NT2/D1 (cell line): Measurements from ENCODE around the gene GRID2IP.
A peak's percentile ranks its signal among the peaks of the same experiment; 100 is the strongest.
"Not testable (repeated sequence)": the region's sequence is repeated elsewhere in the genome, so short reads cannot be mapped to it uniquely, and the experiment has no call there.

Experiments
- DNase-seq: peaks from one replicate; pipeline ENCODE4 v3.0.0-alpha.2; 2011; ENCODE audit warnings: low read depth, low spot score
- H3K27me3 ChIP-seq: 2 replicates; pipeline ENCODE4 v1.6.0; 2011; ENCODE audit warnings: mild to moderate bottlenecking; ENCODE audit not compliant: insufficient read length, insufficient read depth
- H3K36me3 ChIP-seq: 2 replicates; pipeline ENCODE4 v1.6.1; 2011; ENCODE audit warnings: mild to moderate bottlenecking, low read length, mixed read lengths; ENCODE audit not compliant: insufficient read depth, insufficient read length
- H3K4me1 ChIP-seq: 2 replicates; pipeline ENCODE4 v1.5.1; 2011; ENCODE audit not compliant: insufficient read depth, insufficient read length
- H3K4me3 ChIP-seq: 2 replicates; pipeline ENCODE4 v1.5.1; 2011; ENCODE audit warnings: low read depth; ENCODE audit not compliant: insufficient read length
- H3K9ac ChIP-seq: 2 replicates; pipeline ENCODE4 v1.6.0; 2011; ENCODE audit warnings: low read depth; ENCODE audit not compliant: insufficient read length
- H3K9me3 ChIP-seq: 2 replicates; pipeline ENCODE4 v1.5.1; 2011; ENCODE audit warnings: mild to moderate bottlenecking, low read length; ENCODE audit not compliant: insufficient read depth
- SUZ12 ChIP-seq: IDR thresholded peaks from 2 replicates; pipeline ENCODE4 v1.6.1; 2011; ENCODE audit not compliant: insufficient read length, insufficient read depth; ENCODE audit errors: extremely low read depth
- YY1 ChIP-seq: IDR thresholded peaks from 2 replicates; pipeline ENCODE4 v1.6.1; 2011; ENCODE audit not compliant: insufficient read length, insufficient read depth
- ZNF274 ChIP-seq: IDR thresholded peaks from 2 replicates; pipeline ENCODE4 v1.6.1; 2011; ENCODE audit warnings: mild to moderate bottlenecking, low read depth, low read length

Gene GRID2IP

DNA sequence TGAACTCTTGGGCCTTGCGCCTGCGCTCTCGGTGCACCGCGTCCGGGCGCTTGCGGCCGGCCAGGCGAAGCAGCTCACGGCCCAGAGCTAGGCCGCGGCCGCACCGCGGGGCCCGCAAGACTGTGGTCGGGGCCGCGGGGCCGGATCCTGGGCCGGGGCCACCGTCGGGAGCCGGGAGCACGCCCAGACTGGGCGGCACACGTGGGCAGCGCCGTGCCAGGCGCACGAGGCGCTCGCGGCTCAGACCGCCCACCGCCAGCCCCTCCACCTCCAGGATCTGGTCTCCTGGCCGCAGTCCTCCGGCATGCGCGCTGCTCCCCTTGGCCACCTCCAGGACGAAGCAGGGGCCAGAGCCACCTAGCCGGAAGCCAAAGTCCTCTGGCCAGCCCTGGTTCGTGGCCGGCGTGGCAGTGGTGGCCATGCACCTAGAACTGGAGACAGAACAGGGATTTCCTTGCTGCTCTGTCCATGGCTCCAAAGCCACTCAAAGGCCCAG lies at the start of gene GRID2IP:
GRID2IP (minus strand) TSS at position 446 of the 496 bp plus-strand sequence; CDS start at position 421, 25 bp downstream.
- Histone ChIP-seq H3K9me3 (no peaks in the 10 kb centered on the region), H3K36me3 (no peaks in the 10 kb centered on the region), H3K4me3 (no peak within 1 kb of the TSS), H3K27me3 (no peaks in the 10 kb centered on the region), H3K4me1 (peaks cover 2% of the 10 kb centered on the region), H3K9ac (no peak within 1 kb of the TSS)
- TF ChIP-seq ZNF274, result no peak
- no peak for TF ChIP-seq YY1
- no peak for TF ChIP-seq SUZ12
- DNase-seq, result no peak

DNA sequence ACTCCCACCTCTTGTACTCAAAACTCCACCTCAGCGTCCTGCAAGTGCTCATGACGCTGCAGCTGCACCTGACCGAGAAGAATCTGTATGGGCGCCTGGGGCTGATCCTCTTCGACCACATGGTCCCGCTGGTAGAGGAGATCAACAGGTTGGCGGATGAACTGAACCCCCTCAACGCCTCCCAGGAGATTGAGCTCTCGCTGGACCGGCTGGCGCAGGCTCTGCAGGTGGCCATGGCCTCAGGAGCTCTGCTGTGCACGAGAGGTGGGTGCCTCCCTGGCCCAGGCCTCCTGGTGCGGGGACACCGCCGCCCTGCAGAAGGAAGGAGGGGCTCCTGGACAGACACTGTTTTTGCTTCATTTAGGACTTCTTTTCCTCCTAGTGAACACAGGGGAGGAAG lies 48.8 kb upstream of the GRID2IP start:
- no peak for DNase-seq

DNA sequence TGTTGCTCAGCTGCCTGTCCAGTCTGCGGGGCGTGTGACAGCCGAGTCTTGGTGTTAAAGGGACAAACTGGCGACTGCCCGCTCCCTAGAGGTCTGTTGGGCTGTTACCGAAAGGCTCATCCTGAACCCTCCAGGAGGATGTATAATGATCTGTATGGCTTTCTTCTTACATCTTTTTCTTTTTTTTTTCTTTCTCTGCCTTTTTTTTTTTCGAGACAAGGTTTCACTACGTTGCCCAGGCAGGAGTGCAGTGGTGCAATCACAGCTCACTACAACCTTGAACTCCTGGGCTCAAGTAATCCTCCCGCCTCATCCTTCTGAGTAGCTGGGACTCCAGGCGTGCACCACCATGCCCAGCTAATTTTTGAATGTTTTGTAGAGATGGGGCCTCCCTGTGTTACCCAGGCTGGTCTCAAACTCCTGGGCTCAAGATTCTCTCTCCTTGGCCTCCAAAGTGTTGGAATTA lies 39.4 kb upstream of the GRID2IP start:
- Histone ChIP-seq H3K4me1 (peaks cover 2% of the 10 kb centered on the region), H3K9me3 (no peaks in the 10 kb centered on the region), H3K4me3 (peak overlapping the region; percentile 97), H3K9ac (peak overlapping the region; percentile 98), H3K36me3 (peaks cover 62% of the 10 kb centered on the region), H3K27me3 (no peaks in the 10 kb centered on the region)
- DNase-seq, result no peak
- TF ChIP-seq SUZ12, result no peak
- TF ChIP-seq ZNF274, result no peak
- TF ChIP-seq YY1, result no peak

More for the DNA sequence above, 48.8 kb upstream of the GRID2IP start:
- Histone ChIP-seq H3K4me1 (no peaks in the 10 kb centered on the region), H3K9me3 (no peaks in the 10 kb centered on the region), H3K27me3 (no peaks in the 10 kb centered on the region), H3K4me3 (no peak overlapping the region), H3K36me3 (peaks cover 82% of the 10 kb centered on the region), H3K9ac (no peak overlapping the region)
- no peak for TF ChIP-seq SUZ12
- TF ChIP-seq YY1, result no peak
- TF ChIP-seq ZNF274, result no peak

DNA sequence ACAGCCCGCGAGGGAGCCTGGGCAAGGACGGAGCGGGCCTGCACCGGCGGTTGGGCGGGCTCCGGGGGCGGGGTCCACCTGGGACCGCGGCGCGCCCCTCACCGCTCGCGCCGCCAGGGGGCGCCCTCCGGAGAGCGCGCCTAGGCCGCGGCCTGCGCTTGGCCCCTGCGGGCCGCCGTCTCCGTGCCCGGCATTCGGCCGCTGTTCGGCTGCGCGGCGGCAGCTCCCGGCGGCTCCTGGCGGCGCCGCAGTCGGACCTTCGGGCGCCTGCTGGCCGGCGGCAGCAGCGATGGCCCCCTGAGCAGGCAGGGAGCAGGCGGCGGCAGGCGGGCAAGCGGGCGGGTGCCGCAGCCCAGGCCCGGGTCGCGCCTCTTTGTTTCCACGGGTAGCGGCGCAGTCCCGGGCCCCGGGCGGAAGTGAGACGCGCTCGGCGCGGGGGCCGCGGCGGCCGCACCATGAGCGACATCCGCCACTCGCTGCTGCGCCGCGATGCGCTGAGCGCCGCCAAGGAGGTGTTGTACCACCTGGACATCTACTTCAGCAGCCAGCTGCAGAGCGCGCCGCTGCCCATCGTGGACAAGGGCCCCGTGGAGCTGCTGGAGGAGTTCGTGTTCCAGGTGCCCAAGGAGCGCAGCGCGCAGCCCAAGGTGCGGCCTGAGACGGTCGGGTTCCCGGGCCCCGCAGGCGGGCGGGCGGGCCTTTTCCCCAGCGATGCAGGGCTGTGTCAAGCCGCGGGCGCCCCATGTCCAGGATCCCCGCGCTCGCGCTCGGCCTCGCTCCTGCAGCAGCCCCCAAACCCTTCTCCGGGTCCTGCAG lies 38.8 kb upstream of the GRID2IP start, which contains the start of gene INTS15:
INTS15 (plus strand) TSS at position 193 of the 816 bp plus-strand sequence; CDS start at position 456, 263 bp downstream.
- peaks cover 62% of the 10 kb centered on the region for H3K36me3 ChIP-seq
- DNase-seq, result peak; percentile 80
- peak within 1 kb of the TSS; percentile 98 for H3K9ac ChIP-seq
- peaks cover 2% of the 10 kb centered on the region for H3K4me1 ChIP-seq
- TF ChIP-seq ZNF274 (no peak), SUZ12 (no peak), YY1 (no peak)
- H3K9me3 ChIP-seq, result no peaks in the 10 kb centered on the region
- peak within 1 kb of the TSS; percentile 97 for H3K4me3 ChIP-seq
- H3K27me3 ChIP-seq, result no peaks in the 10 kb centered on the region

DNA sequence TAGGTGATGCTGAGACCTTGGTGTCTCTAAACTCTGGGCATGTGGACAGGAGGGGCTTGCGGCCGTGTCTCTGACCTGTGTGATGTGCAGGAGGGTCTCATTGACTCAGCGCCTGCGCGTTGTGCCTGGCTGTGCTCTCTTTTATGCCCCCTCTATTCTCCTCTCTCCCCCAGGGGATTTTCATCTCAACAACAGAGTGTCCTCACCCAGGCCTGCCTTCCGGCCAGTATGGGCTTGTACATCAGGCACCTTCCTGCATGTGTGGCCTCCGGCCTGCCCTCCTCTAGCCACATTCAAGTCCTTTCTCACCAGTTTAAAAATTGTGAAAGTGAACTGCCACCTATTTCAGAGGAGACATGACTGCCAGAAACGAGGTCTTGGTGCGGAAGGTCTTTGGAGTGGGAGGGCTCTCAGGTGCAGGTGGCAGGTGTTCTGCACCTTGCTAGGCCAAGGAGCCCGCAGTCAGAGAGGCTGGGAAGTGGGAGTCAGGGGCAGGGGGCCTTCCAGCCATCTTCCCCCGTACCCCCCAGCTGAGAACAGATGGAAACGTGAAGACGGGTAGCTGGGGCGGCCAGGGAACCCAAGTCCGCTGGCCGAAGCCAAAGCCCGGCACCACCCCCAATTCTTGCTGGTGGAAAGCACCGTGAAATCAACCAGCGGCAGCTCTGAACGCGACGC lies 38.0 kb upstream of the GRID2IP start:
- Histone ChIP-seq H3K36me3 (peaks cover 62% of the 10 kb centered on the region), H3K4me1 (peaks cover 2% of the 10 kb centered on the region), H3K27me3 (no peaks in the 10 kb centered on the region), H3K9ac (peak overlapping the region; percentile 68), H3K9me3 (no peaks in the 10 kb centered on the region), H3K4me3 (peak overlapping the region; percentile 97)
- TF ChIP-seq SUZ12 (no peak), ZNF274 (no peak), YY1 (no peak)
- DNase-seq, result no peak

DNA sequence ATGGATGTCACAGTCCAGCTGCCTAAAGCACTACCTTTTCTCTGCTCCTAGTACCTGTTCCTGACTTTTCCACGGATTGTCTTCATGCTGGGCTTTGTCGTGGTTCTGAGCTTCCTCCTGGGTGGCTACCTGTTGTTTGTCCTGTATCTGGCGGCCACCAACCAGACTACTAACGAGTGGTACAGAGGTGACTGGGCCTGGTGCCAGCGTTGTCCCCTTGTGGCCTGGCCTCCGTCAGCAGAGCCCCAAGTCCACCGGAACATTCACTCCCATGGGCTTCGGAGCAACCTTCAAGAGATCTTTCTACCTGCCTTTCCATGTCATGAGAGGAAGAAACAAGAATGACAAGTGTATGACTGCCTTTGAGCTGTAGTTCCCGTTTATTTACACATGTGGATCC lies 37.3 kb upstream of the GRID2IP start:
- no peak overlapping the region for H3K9ac ChIP-seq
- H3K27me3 ChIP-seq, result no peaks in the 10 kb centered on the region
- DNase-seq, result no peak
- TF ChIP-seq ZNF274 (no peak), YY1 (no peak), SUZ12 (no peak)
- H3K9me3 ChIP-seq, result no peaks in the 10 kb centered on the region
- no peak overlapping the region for H3K4me3 ChIP-seq
- H3K36me3 ChIP-seq, result peaks cover 66% of the 10 kb centered on the region
- H3K4me1 ChIP-seq, result peaks cover 2% of the 10 kb centered on the region

DNA sequence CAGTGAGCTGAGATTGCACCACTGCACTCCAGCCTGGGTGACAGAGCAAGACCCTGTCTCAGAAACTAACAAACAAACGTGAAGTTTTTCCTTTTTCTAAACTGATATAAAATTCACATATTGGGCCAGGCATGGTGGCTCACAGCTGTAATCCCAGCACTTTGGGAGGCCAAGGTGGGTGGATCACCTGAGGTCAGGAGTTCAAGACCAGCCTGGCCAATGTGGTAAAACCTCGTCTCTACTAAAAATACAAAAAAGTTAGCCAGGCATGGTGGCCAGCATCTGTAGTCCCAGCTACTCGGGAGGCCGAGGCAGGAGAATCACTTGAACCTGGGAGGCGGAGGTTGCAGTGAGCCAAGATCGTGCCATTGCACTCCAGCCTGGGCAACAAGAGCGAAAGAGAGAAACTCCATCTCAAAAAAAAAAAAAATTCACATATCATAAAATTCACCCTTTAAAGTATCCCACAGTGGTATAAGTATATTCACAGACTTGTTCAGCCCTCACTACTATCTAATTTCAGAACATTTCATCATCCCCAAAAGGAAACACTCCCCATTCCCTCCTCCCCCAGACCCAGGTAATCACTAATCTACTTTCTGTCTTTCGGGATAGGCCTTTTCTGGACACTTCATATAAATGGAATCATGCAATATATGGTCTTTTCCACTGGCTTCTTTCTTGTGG lies 34.6 kb upstream of the GRID2IP start:
- H3K9me3 ChIP-seq, H3K4me1 ChIP-seq, H3K9ac ChIP-seq, H3K27me3 ChIP-seq, DNase-seq, H3K4me3 ChIP-seq: not testable (repeated sequence)
- peaks cover 74% of the 10 kb centered on the region for H3K36me3 ChIP-seq
